ENCODE data around the gene HNRNPM. TPM values are rescaled to one million over a fixed set of nuclear protein-coding genes. Genes with fewer than 3 reads are reported as not detected.

HNRNPM gene
- total RNA-seq, 1 experiment from 2014 or later: 298 TPM

DNA sequence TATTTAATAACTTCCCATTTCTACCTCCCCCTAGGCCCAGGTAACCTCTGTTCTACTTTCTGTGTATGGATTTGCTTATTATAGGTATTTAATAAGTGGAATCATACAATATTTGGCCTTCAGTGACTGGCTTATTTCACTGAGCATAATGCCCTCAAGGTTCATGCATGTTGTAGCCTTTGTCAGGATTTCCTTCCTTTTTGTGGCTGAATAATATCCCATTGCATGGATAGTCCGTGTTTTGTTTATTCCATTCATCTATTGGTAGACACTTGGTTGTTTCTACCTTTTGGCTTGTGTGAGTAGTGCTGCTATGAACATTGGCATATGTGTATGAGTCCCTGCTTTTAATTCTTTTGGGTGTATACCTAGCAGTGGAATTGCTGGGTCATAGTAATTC is 9.4 kb downstream of the HNRNPM start:
- H3K9ac ChIP-seq (ENCODE audit: low read length): no peak overlapping the region
- no peak overlapping the region for H3K27ac ChIP-seq (ENCODE audit: low read depth, low read length)
- intact Hi-C loops (cut with micrococcal nuclease): no loop called here
- H3K9me3 ChIP-seq (ENCODE audit: control insufficient read depth in 1 of 2, insufficient read depth in 1 of 2, low read depth in 1 of 2, low read length in 2 of 2): no peaks in the 10 kb centered on the region
- ATAC-seq: no peak
- BruUV-seq (replicated peaks): no TSS peak
- no peak overlapping the region for H3K4me3 ChIP-seq (replicated peaks in 1 of 2; ENCODE audit: low read depth in 1 of 2, low read length in 2 of 2)
- TF ChIP-seq YY1 (IDR thresholded peaks at IDR 0.05; ENCODE audit: extremely low read depth, insufficient replicate concordance, low read depth, low read length) (no peak), EZH2 (IDR thresholded peaks at IDR 0.05) (no peak), POLR2AphosphoS5 (IDR thresholded peaks at IDR 0.05; ENCODE audit: low read depth, low read length) (no peak), RAD21 (IDR thresholded peaks at IDR 0.05; ENCODE audit: low read depth) (no peak), EZH2phosphoT487 (IDR thresholded peaks at IDR 0.05; ENCODE audit: borderline replicate concordance) (no peak), TCF7L2 (IDR thresholded peaks at IDR 0.05; ENCODE audit: borderline replicate concordance, extremely low read depth, insufficient read depth, insufficient read length) (no peak), ELF1 (IDR thresholded peaks at IDR 0.05; ENCODE audit: borderline replicate concordance, low read depth) (no peak), EGR1 (IDR thresholded peaks at IDR 0.05; ENCODE audit: low read depth) (no peak), JUND (IDR thresholded peaks at IDR 0.05) (no peak), CEBPB (IDR thresholded peaks at IDR 0.05; ENCODE audit: low read depth) (no peak), POLR2A (IDR thresholded peaks at IDR 0.05; ENCODE audit: borderline replicate concordance, extremely low read depth, insufficient read depth, insufficient read length) (no peak)
- TF ChIP-seq, protein P1, sequence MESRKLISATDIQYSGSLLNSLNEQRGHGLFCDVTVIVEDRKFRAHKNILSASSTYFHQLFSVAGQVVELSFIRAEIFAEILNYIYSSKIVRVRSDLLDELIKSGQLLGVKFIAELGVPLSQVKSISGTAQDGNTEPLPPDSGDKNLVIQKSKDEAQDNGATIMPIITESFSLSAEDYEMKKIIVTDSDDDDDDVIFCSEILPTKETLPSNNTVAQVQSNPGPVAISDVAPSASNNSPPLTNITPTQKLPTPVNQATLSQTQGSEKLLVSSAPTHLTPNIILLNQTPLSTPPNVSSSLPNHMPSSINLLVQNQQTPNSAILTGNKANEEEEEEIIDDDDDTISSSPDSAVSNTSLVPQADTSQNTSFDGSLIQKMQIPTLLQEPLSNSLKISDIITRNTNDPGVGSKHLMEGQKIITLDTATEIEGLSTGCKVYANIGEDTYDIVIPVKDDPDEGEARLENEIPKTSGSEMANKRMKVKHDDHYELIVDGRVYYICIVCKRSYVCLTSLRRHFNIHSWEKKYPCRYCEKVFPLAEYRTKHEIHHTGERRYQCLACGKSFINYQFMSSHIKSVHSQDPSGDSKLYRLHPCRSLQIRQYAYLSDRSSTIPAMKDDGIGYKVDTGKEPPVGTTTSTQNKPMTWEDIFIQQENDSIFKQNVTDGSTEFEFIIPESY (IDR thresholded peaks at IDR 0.05; ENCODE audit: extremely low read depth, insufficient replicate concordance, low read length): no peak
- TF ChIP-seq, protein P2, sequence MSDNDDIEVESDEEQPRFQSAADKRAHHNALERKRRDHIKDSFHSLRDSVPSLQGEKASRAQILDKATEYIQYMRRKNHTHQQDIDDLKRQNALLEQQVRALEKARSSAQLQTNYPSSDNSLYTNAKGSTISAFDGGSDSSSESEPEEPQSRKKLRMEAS (IDR thresholded peaks at IDR 0.05): no peak
- TF ChIP-seq, protein P3, sequence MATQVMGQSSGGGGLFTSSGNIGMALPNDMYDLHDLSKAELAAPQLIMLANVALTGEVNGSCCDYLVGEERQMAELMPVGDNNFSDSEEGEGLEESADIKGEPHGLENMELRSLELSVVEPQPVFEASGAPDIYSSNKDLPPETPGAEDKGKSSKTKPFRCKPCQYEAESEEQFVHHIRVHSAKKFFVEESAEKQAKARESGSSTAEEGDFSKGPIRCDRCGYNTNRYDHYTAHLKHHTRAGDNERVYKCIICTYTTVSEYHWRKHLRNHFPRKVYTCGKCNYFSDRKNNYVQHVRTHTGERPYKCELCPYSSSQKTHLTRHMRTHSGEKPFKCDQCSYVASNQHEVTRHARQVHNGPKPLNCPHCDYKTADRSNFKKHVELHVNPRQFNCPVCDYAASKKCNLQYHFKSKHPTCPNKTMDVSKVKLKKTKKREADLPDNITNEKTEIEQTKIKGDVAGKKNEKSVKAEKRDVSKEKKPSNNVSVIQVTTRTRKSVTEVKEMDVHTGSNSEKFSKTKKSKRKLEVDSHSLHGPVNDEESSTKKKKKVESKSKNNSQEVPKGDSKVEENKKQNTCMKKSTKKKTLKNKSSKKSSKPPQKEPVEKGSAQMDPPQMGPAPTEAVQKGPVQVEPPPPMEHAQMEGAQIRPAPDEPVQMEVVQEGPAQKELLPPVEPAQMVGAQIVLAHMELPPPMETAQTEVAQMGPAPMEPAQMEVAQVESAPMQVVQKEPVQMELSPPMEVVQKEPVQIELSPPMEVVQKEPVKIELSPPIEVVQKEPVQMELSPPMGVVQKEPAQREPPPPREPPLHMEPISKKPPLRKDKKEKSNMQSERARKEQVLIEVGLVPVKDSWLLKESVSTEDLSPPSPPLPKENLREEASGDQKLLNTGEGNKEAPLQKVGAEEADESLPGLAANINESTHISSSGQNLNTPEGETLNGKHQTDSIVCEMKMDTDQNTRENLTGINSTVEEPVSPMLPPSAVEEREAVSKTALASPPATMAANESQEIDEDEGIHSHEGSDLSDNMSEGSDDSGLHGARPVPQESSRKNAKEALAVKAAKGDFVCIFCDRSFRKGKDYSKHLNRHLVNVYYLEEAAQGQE (IDR thresholded peaks at IDR 0.05; ENCODE audit: low read depth): no peak
- TF ChIP-seq, protein P4, sequence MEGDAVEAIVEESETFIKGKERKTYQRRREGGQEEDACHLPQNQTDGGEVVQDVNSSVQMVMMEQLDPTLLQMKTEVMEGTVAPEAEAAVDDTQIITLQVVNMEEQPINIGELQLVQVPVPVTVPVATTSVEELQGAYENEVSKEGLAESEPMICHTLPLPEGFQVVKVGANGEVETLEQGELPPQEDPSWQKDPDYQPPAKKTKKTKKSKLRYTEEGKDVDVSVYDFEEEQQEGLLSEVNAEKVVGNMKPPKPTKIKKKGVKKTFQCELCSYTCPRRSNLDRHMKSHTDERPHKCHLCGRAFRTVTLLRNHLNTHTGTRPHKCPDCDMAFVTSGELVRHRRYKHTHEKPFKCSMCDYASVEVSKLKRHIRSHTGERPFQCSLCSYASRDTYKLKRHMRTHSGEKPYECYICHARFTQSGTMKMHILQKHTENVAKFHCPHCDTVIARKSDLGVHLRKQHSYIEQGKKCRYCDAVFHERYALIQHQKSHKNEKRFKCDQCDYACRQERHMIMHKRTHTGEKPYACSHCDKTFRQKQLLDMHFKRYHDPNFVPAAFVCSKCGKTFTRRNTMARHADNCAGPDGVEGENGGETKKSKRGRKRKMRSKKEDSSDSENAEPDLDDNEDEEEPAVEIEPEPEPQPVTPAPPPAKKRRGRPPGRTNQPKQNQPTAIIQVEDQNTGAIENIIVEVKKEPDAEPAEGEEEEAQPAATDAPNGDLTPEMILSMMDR (IDR thresholded peaks at IDR 0.05 in 2 of 3, conservative IDR thresholded peaks at IDR 0.05 in 1 of 3; ENCODE audit: borderline replicate concordance in 1 of 3, insufficient read depth in 1 of 3, low read depth in 2 of 3, low read length in 2 of 3): no peak
- no peaks in the 10 kb centered on the region for H3K9me2 ChIP-seq (ENCODE audit: insufficient read depth)
- no peak overlapping the region for H3K4me2 ChIP-seq (ENCODE audit: low read length)
- H3K27me3 ChIP-seq (ENCODE audit: insufficient read depth, low read length): no peaks in the 10 kb centered on the region
- POLR2A ChIA-PET: no interaction called here
- peaks cover 100% of the 10 kb centered on the region for H3K79me2 ChIP-seq (ENCODE audit: insufficient read depth, low read length)
- peaks cover 31 to 44% of the 10 kb centered on the region in 2 experiments; a peak in 3 of 4 replicates for H3K36me3 ChIP-seq (ENCODE audit: control insufficient read depth in 1 of 2, insufficient read depth in 2 of 2, low read length in 2 of 2)
- RAD21 ChIA-PET (ENCODE audit: low non-redundant PET in 1 of 2, low total read pairs in 2 of 2, uncharacterized antibody in 2 of 2, unreplicated experiment in 2 of 2): no interaction called here
- no peak for DNase-seq (ENCODE audit: low read depth, low spot score)
- H3K4me1 ChIP-seq (ENCODE audit: control insufficient read depth in 1 of 2, insufficient read depth in 2 of 2, low read length in 2 of 2): peaks cover 12 to 38% of the 10 kb centered on the region in 2 experiments
- H2AFZ ChIP-seq (ENCODE audit: low read depth, low read length, poor library complexity, severe bottlenecking): no peak overlapping the region
- CTCF ChIA-PET: interaction anchor here (1.5 kb wide), 1 partner anchor 51 kb away, joined by 3 read pairs; no protein-coding TSS in a partner anchor
- H4K20me1 ChIP-seq (ENCODE audit: insufficient read depth): peaks cover 84% of the 10 kb centered on the region

Measured in HCT116 (cell line).